ENCODE results near the gene MACROD1. TPM values are rescaled to one million over a fixed set of nuclear protein-coding genes. Genes with fewer than 3 reads are reported as not detected.
A peak's percentile ranks its signal among the peaks of the same experiment; 100 is the strongest.

MACROD1 gene
- total and polyA plus RNA-seq, 9 of the 15 experiments (the other 6 are each of a cell fraction or from before 2014, with no cell fraction given) = 1.1 to 60.0 (median 26.4) TPM

- TF ChIP-seq, protein P1, sequence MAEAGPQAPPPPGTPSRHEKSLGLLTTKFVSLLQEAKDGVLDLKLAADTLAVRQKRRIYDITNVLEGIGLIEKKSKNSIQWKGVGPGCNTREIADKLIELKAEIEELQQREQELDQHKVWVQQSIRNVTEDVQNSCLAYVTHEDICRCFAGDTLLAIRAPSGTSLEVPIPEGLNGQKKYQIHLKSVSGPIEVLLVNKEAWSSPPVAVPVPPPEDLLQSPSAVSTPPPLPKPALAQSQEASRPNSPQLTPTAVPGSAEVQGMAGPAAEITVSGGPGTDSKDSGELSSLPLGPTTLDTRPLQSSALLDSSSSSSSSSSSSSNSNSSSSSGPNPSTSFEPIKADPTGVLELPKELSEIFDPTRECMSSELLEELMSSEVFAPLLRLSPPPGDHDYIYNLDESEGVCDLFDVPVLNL (CRISPR knock-in tag; IDR thresholded peaks at IDR 0.05; ENCODE audit: low read depth) = no peak
- TF ChIP-seq PML (IDR thresholded peaks at IDR 0.05; ENCODE audit: low read length) (no peak; the same call in 1 of the 2 replicates), CSDE1 (IDR thresholded peaks at IDR 0.05) (no peak), KAT2B (IDR thresholded peaks at IDR 0.05; ENCODE audit: low read depth, low read length) (no peak), EWSR1 (IDR thresholded peaks at IDR 0.05; ENCODE audit: borderline replicate concordance, low read depth, partially characterized antibody) (no peak), ZNF253 (CRISPR knock-in tag; conservative IDR thresholded peaks at IDR 0.05) (no peak), CREB1 (IDR thresholded peaks at IDR 0.05) (0 out of 2 replicates have a peak, but pooled peaks have one; percentile 34), CREB1 (CRISPR knock-in tag; IDR thresholded peaks at IDR 0.05) (no peak), PREB (CRISPR knock-in tag; IDR thresholded peaks at IDR 0.05) (no peak), ZKSCAN1 (IDR thresholded peaks at IDR 0.05; ENCODE audit: low read depth, low read length) (peak; percentile 89), NEUROD1 (IDR thresholded peaks at IDR 0.05; ENCODE audit: borderline replicate concordance, low read depth, low read length, partially characterized antibody) (no peak), NR2C1 (IDR thresholded peaks at IDR 0.05) (no peak), NR2C1 (tag; IDR thresholded peaks at IDR 0.05) (no peak), DIDO1 (tag; IDR thresholded peaks at IDR 0.05; ENCODE audit: low read depth) (no peak)
- TF ChIP-seq, protein P2, sequence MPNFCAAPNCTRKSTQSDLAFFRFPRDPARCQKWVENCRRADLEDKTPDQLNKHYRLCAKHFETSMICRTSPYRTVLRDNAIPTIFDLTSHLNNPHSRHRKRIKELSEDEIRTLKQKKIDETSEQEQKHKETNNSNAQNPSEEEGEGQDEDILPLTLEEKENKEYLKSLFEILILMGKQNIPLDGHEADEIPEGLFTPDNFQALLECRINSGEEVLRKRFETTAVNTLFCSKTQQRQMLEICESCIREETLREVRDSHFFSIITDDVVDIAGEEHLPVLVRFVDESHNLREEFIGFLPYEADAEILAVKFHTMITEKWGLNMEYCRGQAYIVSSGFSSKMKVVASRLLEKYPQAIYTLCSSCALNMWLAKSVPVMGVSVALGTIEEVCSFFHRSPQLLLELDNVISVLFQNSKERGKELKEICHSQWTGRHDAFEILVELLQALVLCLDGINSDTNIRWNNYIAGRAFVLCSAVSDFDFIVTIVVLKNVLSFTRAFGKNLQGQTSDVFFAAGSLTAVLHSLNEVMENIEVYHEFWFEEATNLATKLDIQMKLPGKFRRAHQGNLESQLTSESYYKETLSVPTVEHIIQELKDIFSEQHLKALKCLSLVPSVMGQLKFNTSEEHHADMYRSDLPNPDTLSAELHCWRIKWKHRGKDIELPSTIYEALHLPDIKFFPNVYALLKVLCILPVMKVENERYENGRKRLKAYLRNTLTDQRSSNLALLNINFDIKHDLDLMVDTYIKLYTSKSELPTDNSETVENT (CRISPR knock-in tag; IDR thresholded peaks at IDR 0.05) = no peak
- TF ChIP-seq, protein P3, sequence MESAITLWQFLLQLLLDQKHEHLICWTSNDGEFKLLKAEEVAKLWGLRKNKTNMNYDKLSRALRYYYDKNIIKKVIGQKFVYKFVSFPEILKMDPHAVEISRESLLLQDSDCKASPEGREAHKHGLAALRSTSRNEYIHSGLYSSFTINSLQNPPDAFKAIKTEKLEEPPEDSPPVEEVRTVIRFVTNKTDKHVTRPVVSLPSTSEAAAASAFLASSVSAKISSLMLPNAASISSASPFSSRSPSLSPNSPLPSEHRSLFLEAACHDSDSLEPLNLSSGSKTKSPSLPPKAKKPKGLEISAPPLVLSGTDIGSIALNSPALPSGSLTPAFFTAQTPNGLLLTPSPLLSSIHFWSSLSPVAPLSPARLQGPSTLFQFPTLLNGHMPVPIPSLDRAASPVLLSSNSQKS (CRISPR knock-in tag; IDR thresholded peaks at IDR 0.05) = no peak
- TF ChIP-seq, protein P4, sequence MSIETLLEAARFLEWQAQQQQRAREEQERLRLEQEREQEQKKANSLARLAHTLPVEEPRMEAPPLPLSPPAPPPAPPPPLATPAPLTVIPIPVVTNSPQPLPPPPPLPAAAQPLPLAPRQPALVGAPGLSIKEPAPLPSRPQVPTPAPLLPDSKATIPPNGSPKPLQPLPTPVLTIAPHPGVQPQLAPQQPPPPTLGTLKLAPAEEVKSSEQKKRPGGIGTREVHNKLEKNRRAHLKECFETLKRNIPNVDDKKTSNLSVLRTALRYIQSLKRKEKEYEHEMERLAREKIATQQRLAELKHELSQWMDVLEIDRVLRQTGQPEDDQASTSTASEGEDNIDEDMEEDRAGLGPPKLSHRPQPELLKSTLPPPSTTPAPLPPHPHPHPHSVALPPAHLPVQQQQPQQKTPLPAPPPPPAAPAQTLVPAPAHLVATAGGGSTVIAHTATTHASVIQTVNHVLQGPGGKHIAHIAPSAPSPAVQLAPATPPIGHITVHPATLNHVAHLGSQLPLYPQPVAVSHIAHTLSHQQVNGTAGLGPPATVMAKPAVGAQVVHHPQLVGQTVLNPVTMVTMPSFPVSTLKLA (conservative IDR thresholded peaks at IDR 0.05) = peak in 1 of 2 experiments; percentile 52; a peak in 1 of 4 replicates
- TF ChIP-seq, protein P5, sequence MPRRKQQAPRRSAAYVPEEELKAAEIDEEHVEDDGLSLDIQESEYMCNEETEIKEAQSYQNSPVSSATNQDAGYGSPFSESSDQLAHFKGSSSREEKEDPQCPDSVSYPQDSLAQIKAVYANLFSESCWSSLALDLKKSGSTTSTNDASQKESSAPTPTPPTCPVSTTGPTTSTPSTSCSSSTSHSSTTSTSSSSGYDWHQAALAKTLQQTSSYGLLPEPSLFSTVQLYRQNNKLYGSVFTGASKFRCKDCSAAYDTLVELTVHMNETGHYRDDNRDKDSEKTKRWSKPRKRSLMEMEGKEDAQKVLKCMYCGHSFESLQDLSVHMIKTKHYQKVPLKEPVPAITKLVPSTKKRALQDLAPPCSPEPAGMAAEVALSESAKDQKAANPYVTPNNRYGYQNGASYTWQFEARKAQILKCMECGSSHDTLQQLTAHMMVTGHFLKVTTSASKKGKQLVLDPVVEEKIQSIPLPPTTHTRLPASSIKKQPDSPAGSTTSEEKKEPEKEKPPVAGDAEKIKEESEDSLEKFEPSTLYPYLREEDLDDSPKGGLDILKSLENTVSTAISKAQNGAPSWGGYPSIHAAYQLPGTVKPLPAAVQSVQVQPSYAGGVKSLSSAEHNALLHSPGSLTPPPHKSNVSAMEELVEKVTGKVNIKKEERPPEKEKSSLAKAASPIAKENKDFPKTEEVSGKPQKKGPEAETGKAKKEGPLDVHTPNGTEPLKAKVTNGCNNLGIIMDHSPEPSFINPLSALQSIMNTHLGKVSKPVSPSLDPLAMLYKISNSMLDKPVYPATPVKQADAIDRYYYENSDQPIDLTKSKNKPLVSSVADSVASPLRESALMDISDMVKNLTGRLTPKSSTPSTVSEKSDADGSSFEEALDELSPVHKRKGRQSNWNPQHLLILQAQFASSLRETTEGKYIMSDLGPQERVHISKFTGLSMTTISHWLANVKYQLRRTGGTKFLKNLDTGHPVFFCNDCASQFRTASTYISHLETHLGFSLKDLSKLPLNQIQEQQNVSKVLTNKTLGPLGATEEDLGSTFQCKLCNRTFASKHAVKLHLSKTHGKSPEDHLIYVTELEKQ (CRISPR knock-in tag; IDR thresholded peaks at IDR 0.05) = no peak
These were observed 38.6 kb upstream of the MACROD1 start (continued) for GRCh38 chr11:64204464-64204989.
